Osteocyte (in vitro differentiated cells): ENCODE data around the gene ZNF775. TPM values are rescaled to one million over a fixed set of nuclear protein-coding genes. Genes with fewer than 3 reads are reported as not detected.

Experiments
- DNase-seq: peaks from one replicate; pipeline ENCODE4 v3.0.0; 2021; ENCODE audit warnings: mixed read lengths; ENCODE audit not compliant: unreplicated experiment; ENCODE audit errors: extremely low spot score
- H3K27ac Mint-ChIP-seq: one replicate; pipeline ENCODE4 v1.8.0; 2021; ENCODE audit warnings: mild to moderate bottlenecking, mixed read lengths; ENCODE audit not compliant: unreplicated experiment
- H3K27me3 Mint-ChIP-seq: one replicate; pipeline ENCODE4 v1.8.0; 2021; ENCODE audit warnings: mixed read lengths; ENCODE audit not compliant: unreplicated experiment
- H3K36me3 Mint-ChIP-seq: one replicate; pipeline ENCODE4 v1.8.0; 2021; ENCODE audit warnings: mixed read lengths; ENCODE audit not compliant: unreplicated experiment
- H3K4me1 Mint-ChIP-seq: one replicate; pipeline ENCODE4 v1.8.0; 2021; ENCODE audit warnings: mixed read lengths; ENCODE audit not compliant: unreplicated experiment
- H3K4me3 Mint-ChIP-seq: one replicate; pipeline ENCODE4 v1.8.0; 2021; ENCODE audit warnings: mild to moderate bottlenecking, moderate library complexity, mixed read lengths; ENCODE audit not compliant: unreplicated experiment
- H3K9me3 Mint-ChIP-seq: one replicate; pipeline ENCODE4 v1.8.0; 2021; ENCODE audit warnings: mixed read lengths; ENCODE audit not compliant: unreplicated experiment
- CTCF ChIP-seq: fragments of 200-600 bp; sonication (generic); IDR thresholded peaks from 2 replicates; pipeline ENCODE4 v1.5.0; 2021; ENCODE audit warnings: antibody characterized with exemption, mild to moderate bottlenecking, moderate library complexity
- total RNA-seq: library from RNA; stranded (reverse); gene quantifications from 2 replicates; pipeline ENCODE4 v1.2.1, GENCODE V29; 2021

Gene ZNF775
- total RNA-seq, 1 donor from 2014 or later = 5.9 TPM

GRCh38 chr7:150401861-150402631, 22.9 kb downstream of the ZNF775 start:
- Mint-ChIP-seq H3K4me3 (peak overlapping the region; percentile 2), H3K4me1 (peaks cover 41% of the 10 kb centered on the region)

GRCh38 chr7:150402671-150403321, 23.7 kb downstream of the ZNF775 start:
- Mint-ChIP-seq H3K4me3 (peak overlapping the region; percentile 2), H3K27ac (no peak overlapping the region)

More at GRCh38 chr7:150401861-150402631, 22.9 kb downstream of the ZNF775 start:
- Mint-ChIP-seq H3K36me3 (peaks cover under 1% of the 10 kb centered on the region), H3K9me3 (no peaks in the 10 kb centered on the region), H3K27me3 (no peaks in the 10 kb centered on the region), H3K27ac (no peak overlapping the region)
- no peak for DNase-seq
- TF ChIP-seq CTCF = no peak

GRCh38 chr7:150403376-150404171, 24.4 kb downstream of the ZNF775 start:
- DNase-seq = no peak
- peaks cover 2% of the 10 kb centered on the region for H3K36me3 Mint-ChIP-seq
- peaks cover 43% of the 10 kb centered on the region for H3K4me1 Mint-ChIP-seq

More at GRCh38 chr7:150402671-150403321, 23.7 kb downstream of the ZNF775 start:
- Mint-ChIP-seq H3K36me3 (peaks cover 2% of the 10 kb centered on the region), H3K4me1 (peaks cover 43% of the 10 kb centered on the region), H3K9me3 (no peaks in the 10 kb centered on the region), H3K27me3 (no peaks in the 10 kb centered on the region)
- no peak for DNase-seq
- TF ChIP-seq CTCF = no peak

GRCh38 chr7:150404172-150404804, 25.2 kb downstream of the ZNF775 start:
- Mint-ChIP-seq H3K9me3 (no peaks in the 10 kb centered on the region), H3K4me1 (peaks cover 43% of the 10 kb centered on the region), H3K4me3 (peak overlapping the region; percentile 89), H3K27me3 (no peaks in the 10 kb centered on the region), H3K36me3 (peaks cover 4% of the 10 kb centered on the region), H3K27ac (peak overlapping the region; percentile 87)
- TF ChIP-seq CTCF = no peak
- no peak for DNase-seq

More at GRCh38 chr7:150403376-150404171, 24.4 kb downstream of the ZNF775 start:
- H3K27me3 Mint-ChIP-seq = no peaks in the 10 kb centered on the region
- no peaks in the 10 kb centered on the region for H3K9me3 Mint-ChIP-seq
- TF ChIP-seq CTCF = no peak
- H3K4me3 Mint-ChIP-seq = no peak overlapping the region
- peak overlapping the region; percentile 87 for H3K27ac Mint-ChIP-seq
